ENCODE data around the gene RAB40A. TPM values are rescaled to one million over a fixed set of nuclear protein-coding genes. Genes with fewer than 3 reads are reported as not detected.
"Not testable (repeated sequence)": the region's sequence is repeated elsewhere in the genome, so short reads cannot be mapped to it uniquely, and the experiment has no call there.

Gene RAB40A
- total RNA-seq, 1 donor from 2014 or later, result 1.2 TPM

GRCh38 chrX:103477496-103477895, 41.8 kb downstream of the RAB40A start:
- DNase-seq (ENCODE audit: low spot score), result no peak
- ATAC-seq, result no peak
- intact Hi-C loops (cut with DNase I), result no loop called here

DNA sequence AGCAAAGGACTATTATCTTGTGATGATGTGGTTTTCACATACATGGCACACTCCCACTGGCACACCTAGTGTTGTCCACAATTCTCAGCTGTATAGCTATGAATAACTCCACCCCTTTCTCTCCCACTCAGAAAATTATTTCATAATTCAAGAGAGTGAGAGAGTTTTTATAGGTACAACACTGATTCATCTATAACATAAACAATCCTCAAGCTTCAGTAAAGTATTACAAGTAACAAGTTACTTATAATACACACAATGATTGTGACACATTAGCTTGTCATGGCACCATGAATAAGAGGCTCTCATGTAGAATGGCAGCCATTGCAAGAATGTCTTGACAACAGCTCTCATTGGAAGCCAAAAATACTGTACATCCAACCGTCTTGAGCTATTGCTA, 43.9 kb downstream of the RAB40A start:
- no peak for DNase-seq (ENCODE audit: low spot score)
- intact Hi-C loops (cut with DNase I), result no loop called here

DNA sequence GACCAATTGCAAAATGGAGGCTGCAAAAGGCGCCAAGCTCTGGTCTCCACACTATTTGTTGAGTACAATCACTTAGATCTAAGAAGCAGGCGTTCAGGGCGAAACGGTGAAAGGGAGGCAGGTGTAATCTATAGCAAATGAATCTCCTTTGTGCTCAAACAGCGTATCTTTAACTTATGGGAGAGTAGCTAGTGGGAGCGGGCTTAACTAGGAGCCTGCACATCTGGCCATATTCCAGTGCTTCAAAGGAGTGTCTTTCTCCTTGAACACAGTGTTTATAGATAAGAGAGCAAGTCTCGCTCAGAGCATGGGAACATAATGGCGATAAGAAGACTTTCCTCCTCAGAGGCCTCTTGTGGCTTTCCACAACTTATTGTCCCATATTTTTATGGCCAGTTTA, 49.3 kb downstream of the RAB40A start:
- DNase-seq (ENCODE audit: low spot score); ATAC-seq; intact Hi-C loops (cut with DNase I): not testable (repeated sequence)

More for the DNA sequence above, 43.9 kb downstream of the RAB40A start:
- ATAC-seq, result no peak

DNA sequence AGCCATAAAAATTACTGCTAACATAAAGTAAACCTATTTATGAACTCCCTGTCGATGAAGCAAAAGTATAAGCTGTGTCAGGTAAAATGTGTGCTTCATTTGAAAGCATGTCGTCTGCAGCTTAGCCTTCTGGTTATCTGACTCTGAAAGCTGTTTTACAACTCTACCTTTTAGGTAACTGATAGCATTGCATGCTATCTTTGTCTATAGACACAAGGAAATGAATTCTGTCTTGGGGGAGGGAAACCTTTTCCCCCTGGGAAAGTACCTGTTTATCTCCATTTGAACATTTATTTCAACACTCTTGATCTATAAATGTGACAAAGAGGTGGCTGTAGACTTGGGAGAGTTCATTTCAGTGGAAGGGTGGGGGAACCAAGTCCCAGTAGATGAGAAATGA, 51.4 kb downstream of the RAB40A start:
- intact Hi-C loops (cut with DNase I), result no loop called here
- no peak for DNase-seq (ENCODE audit: low spot score)
- ATAC-seq, result no peak

DNA sequence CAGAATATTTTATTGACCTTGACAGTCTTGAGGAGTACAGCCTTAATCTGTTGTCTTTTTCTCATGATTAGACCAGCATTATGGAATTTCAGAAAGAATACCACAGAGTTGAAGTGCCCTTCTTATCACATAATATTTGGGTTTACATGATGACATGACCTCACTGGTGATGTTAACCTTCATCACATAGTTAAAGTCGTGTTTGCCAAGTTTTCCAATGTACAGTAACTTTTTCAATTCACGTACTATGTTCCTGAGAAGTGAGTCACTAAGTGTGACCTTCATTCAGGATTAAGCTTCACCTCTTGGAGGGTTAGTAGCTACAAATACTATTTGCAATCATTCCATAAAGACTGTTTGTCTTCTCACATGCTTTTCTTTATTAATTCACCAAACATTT, 52.1 kb downstream of the RAB40A start:
- no peak for ATAC-seq
- intact Hi-C loops (cut with DNase I), result no loop called here
- no peak for DNase-seq (ENCODE audit: low spot score)

- ATAC-seq (peak; percentile 94), DNase-seq (ENCODE audit: low spot score) (peak; percentile 81)
- intact Hi-C loops (cut with DNase I), result no loop called here
Observed at GRCh38 chrX:103464774-103465117, 54.5 kb downstream of the RAB40A start.

GRCh38 chrX:103464072-103464773, 55.1 kb downstream of the RAB40A start:
- intact Hi-C loops (cut with DNase I), result no loop called here
- peak; percentile 87 for ATAC-seq
- no peak for DNase-seq (ENCODE audit: low spot score)

GRCh38 chrX:103461156-103461555, 58.1 kb downstream of the RAB40A start:
- ATAC-seq, result no peak
- intact Hi-C loops (cut with DNase I), result no loop called here
- no peak for DNase-seq (ENCODE audit: low spot score)

DNA sequence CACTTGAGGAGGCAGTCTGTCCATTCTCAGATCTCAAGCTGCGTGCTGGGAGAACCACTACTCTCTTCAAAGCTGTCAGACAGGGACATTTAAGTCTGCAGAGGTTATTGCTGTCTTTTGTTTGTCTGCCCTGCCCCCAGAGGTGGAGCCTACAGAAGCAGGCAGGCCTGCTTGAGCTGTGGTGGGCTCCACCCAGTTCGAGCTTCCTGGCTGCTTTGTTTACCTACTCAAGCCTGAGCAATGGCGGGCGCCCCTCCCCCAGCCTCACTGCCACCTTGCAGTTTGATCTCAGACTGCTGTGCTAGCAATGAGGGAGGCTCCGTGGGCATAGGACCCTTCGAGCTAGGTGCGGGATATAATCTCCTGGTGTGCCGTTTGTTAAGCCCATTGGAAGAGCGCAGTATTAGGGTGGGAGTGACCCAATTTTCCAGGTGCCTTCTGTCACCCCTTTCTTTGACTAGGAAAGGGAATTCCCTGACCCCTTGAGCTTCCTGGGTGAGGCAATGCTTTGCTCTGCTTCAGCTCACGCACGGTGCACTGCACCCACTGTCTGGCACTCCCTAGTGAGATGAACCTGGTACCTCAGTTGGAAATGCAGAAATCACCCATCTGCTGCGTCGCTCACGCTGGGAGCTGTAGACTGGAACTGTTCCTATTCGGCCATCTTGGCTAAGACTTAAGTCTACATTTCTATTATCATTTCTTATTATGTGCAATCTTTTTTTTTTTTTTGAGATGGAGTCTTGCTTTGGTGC, 59.1 kb downstream of the RAB40A start:
- DNase-seq (ENCODE audit: low spot score); intact Hi-C loops (cut with DNase I); ATAC-seq: not testable (repeated sequence)

DNA sequence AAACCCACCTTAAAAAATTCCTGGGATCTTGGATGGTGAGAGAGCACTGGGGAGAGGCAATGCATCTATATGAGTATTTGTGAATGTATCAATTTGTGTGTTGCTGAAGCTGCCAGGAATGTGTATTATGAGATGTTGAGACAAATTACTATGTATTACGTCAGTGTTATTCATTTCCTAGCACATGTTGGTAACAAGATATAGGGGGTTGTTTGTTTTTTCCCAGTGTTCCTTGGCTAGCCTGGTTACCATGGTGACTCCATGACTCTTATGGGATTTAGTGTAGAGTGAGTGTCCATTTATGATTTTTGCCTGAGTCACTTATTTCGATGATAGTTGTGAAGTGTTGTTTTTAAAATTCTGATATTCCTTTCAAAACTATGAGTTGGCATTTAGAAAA, 65.6 kb downstream of the RAB40A start:
- intact Hi-C loops (cut with DNase I), result no loop called here
- DNase-seq (ENCODE audit: low spot score) (no peak), ATAC-seq (no peak)

Other genes starting within 250 kb of the RAB40A start
- 1.0 TPM for gene TCEAL5, start 242.7 kb downstream of the RAB40A start, total RNA-seq
- 2.6 TPM for gene BEX2, start 208.5 kb downstream of the RAB40A start, total RNA-seq
- gene TCEAL7, start 189.2 kb downstream of the RAB40A start, total RNA-seq, result 15.1 TPM
- gene TCEAL9, start 163.0 kb downstream of the RAB40A start, total RNA-seq, result 49.5 TPM
- 83.2 TPM for gene BEX3, start 143.0 kb downstream of the RAB40A start, total RNA-seq
- 102 TPM for gene TCEAL4, start 66.0 kb upstream of the RAB40A start, total RNA-seq
- gene TCEAL3, start 88.5 kb upstream of the RAB40A start, total RNA-seq, result 26.7 TPM
- 25.4 TPM for gene TCEAL1, start 109.5 kb upstream of the RAB40A start, total RNA-seq
- 224 TPM for gene MORF4L2, start 167.2 kb upstream of the RAB40A start, total RNA-seq
- 1.4 TPM for gene TMEM31, start 191.4 kb upstream of the RAB40A start, total RNA-seq

Data from sciatic nerve (tissue), 2 donors.